ENCODE measurements around the gene CEP192.
A peak's percentile ranks its signal among the peaks of the same experiment; 100 is the strongest.

The CEP192 gene

GRCh38 chr18:13105059-13105458 lies 113.9 kb downstream of the CEP192 start:
- DNase-seq = no peak

- peak; percentile 22 for DNase-seq
Measured at GRCh38 chr18:13107074-13107473, 115.9 kb downstream of the CEP192 start.

- no peak for DNase-seq
Measured at GRCh38 chr18:13108330-13108729, 117.2 kb downstream of the CEP192 start.

GRCh38 chr18:13110559-13110958 lies 119.4 kb downstream of the CEP192 start:
- no peak for DNase-seq

GRCh38 chr18:13112982-13113381 lies 121.8 kb downstream of the CEP192 start:
- DNase-seq = peak; percentile 50

GRCh38 chr18:13120255-13120654 lies 129.1 kb downstream of the CEP192 start:
- DNase-seq = peak; percentile 32

- DNase-seq = peak; percentile 78
Measured at GRCh38 chr18:13120983-13121441, 129.8 kb downstream of the CEP192 start.

- DNase-seq = no peak
Measured at GRCh38 chr18:13124411-13124810, 133.2 kb downstream of the CEP192 start.

GRCh38 chr18:13125191-13125590 lies 134.0 kb downstream of the CEP192 start:
- no peak for DNase-seq

GRCh38 chr18:13126966-13127598 lies 135.9 kb downstream of the CEP192 start:
- DNase-seq = no peak

GRCh38 chr18:13131283-13131682 lies 140.1 kb downstream of the CEP192 start:
- DNase-seq = no peak

GRCh38 chr18:13134551-13135401 lies 143.6 kb downstream of the CEP192 start:
- no peak for DNase-seq

- peak; percentile 30 for DNase-seq
Measured at GRCh38 chr18:13136056-13136903, 145.1 kb downstream of the CEP192 start.

GRCh38 chr18:13136904-13137669 lies 145.9 kb downstream of the CEP192 start:
- no peak for DNase-seq

- DNase-seq = no peak
Measured at GRCh38 chr18:13137670-13138419, 146.7 kb downstream of the CEP192 start.

- DNase-seq = no peak
Measured at GRCh38 chr18:13138420-13139139, 147.4 kb downstream of the CEP192 start.

GRCh38 chr18:13139885-13140450 lies 148.8 kb downstream of the CEP192 start:
- DNase-seq = no peak

- DNase-seq = no peak
Measured at GRCh38 chr18:13141209-13141608, 150.0 kb downstream of the CEP192 start.

GRCh38 chr18:13145636-13146190 lies 154.6 kb downstream of the CEP192 start:
- no peak for DNase-seq

- DNase-seq = no peak
Measured at GRCh38 chr18:13147130-13147529, 156.0 kb downstream of the CEP192 start.
